ENCODE measurements around the gene OSER1.
"Not testable (repeated sequence)": the region's sequence is repeated elsewhere in the genome, so short reads cannot be mapped to it uniquely, and the experiment has no call there.

The OSER1 gene

DNA sequence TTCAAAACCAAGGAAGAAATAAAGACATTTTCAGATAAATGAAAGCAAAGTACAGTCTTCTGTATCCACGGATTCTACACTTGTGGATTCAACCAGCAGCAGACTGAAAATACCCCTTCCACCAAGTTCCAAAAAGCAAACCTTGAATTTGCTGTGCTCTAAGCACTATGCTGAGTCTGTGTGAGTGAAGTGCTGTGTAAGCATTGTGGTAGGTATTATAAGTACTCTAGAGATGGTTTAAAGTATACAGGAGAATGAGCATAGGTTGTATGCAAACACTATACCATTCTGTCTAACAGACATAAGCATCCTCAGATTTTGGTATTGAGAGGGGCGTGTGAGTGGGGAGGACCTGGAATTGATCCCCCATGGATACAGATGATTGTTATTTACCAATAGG is 9.6 kb downstream of the OSER1 start:
- Histone ChIP-seq H3K4me3 (ENCODE audit: low read length in 2 of 2) (no peak overlapping the region), H3K9me3 (ENCODE audit: control insufficient read depth in 2 of 2, low read length in 2 of 2) (no peaks in the 10 kb centered on the region), H3K27ac (ENCODE audit: low read length) (no peak overlapping the region), H3K36me3 (ENCODE audit: control insufficient read depth in 2 of 2, insufficient read depth in 2 of 2, low read length in 2 of 2) (peaks cover 36 to 40% of the 10 kb centered on the region in 2 donors), H3K27me3 (ENCODE audit: control insufficient read depth in 1 of 2, insufficient read depth in 2 of 2, low read length in 2 of 2) (no peaks in the 10 kb centered on the region), H3K4me1 (ENCODE audit: control insufficient read depth, insufficient read depth, low read length) (peaks cover 11% of the 10 kb centered on the region), H3K9ac (ENCODE audit: low read length in 2 of 2) (no peak overlapping the region)

GRCh38 chr20:44200371-44200770 is 10.2 kb downstream of the OSER1 start:
- Histone ChIP-seq H3K9ac (ENCODE audit: low read length in 2 of 2) (no peak overlapping the region), H3K27me3 (ENCODE audit: control insufficient read depth in 1 of 2, insufficient read depth in 2 of 2, low read length in 2 of 2) (no peaks in the 10 kb centered on the region), H3K4me1 (ENCODE audit: control insufficient read depth, insufficient read depth, low read length) (peaks cover 11% of the 10 kb centered on the region), H3K9me3 (ENCODE audit: control insufficient read depth in 2 of 2, low read length in 2 of 2) (no peaks in the 10 kb centered on the region), H3K27ac (ENCODE audit: low read length) (no peak overlapping the region), H3K36me3 (ENCODE audit: control insufficient read depth in 2 of 2, insufficient read depth in 2 of 2, low read length in 2 of 2) (peaks cover 35 to 38% of the 10 kb centered on the region in 2 donors), H3K4me3 (ENCODE audit: low read length in 2 of 2) (no peak overlapping the region)

- no peak overlapping the region for H3K4me3 ChIP-seq (ENCODE audit: low read length in 2 of 2)
- no peaks in the 10 kb centered on the region for H3K27me3 ChIP-seq (ENCODE audit: control insufficient read depth in 1 of 2, insufficient read depth in 2 of 2, low read length in 2 of 2)
- H3K27ac ChIP-seq (ENCODE audit: low read length), result no peak overlapping the region
- no peak overlapping the region for H3K9ac ChIP-seq (ENCODE audit: low read length in 2 of 2)
- no peaks in the 10 kb centered on the region for H3K9me3 ChIP-seq (ENCODE audit: control insufficient read depth in 2 of 2, low read length in 2 of 2)
- peaks cover 34 to 37% of the 10 kb centered on the region in 2 donors for H3K36me3 ChIP-seq (ENCODE audit: control insufficient read depth in 2 of 2, insufficient read depth in 2 of 2, low read length in 2 of 2)
- peaks cover 9% of the 10 kb centered on the region for H3K4me1 ChIP-seq (ENCODE audit: control insufficient read depth, insufficient read depth, low read length)
Observed at GRCh38 chr20:44199877-44200276, 10.7 kb downstream of the OSER1 start.

DNA sequence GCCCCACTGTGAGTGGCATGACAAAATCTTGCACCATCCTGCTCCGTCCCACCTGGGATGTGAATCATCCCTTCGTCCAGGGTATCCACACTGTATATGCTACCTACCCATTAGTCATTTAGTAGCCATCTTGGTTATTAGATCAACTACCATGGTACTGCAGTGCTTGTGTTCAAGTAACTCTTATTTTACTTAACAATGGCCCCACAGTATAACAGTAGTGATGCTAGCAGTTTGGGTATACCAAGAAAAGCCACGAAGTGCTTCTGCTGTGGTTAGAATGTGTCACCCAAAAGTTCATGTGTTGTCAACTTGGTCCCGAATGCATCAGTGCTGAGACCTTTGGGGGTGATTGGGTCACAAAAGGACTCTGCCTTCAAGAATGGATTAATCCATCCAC is 11.7 kb downstream of the OSER1 start:
- H3K27me3 ChIP-seq (ENCODE audit: control insufficient read depth in 1 of 2, insufficient read depth in 2 of 2, low read length in 2 of 2), result no peaks in the 10 kb centered on the region
- H3K4me3 ChIP-seq (ENCODE audit: low read length in 2 of 2), result no peak overlapping the region
- H3K9me3 ChIP-seq (ENCODE audit: control insufficient read depth in 2 of 2, low read length in 2 of 2), result no peaks in the 10 kb centered on the region
- peaks cover 34 to 37% of the 10 kb centered on the region in 2 donors for H3K36me3 ChIP-seq (ENCODE audit: control insufficient read depth in 2 of 2, insufficient read depth in 2 of 2, low read length in 2 of 2)
- H3K27ac ChIP-seq (ENCODE audit: low read length), result no peak overlapping the region
- H3K9ac ChIP-seq (ENCODE audit: low read length in 2 of 2), result no peak overlapping the region
- peaks cover 3% of the 10 kb centered on the region for H3K4me1 ChIP-seq (ENCODE audit: control insufficient read depth, insufficient read depth, low read length)

DNA sequence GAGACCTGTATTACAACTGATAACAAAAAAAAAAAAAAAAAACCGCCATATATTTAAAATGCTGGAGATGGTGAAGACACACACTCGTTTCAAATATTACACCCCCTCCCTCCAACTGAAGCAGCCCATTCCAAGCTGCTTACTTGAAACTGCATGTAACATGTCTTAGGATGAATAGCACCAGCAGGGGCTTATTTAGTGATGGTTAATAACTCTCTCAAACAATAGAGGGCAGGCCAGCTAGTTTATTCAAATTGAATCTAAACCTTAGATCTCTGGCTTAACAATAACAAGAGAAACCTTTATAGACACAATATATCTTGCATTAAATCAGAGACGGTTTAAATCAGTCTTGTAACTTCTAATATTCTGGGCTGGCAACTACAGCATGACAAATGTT is 14.3 kb downstream of the OSER1 start:
- H3K27me3 ChIP-seq (ENCODE audit: control insufficient read depth in 1 of 2, insufficient read depth in 2 of 2, low read length in 2 of 2), result no peaks in the 10 kb centered on the region
- H3K27ac ChIP-seq (ENCODE audit: low read length), result no peak overlapping the region
- no peak overlapping the region for H3K4me3 ChIP-seq (ENCODE audit: low read length in 2 of 2)
- H3K4me1 ChIP-seq (ENCODE audit: control insufficient read depth, insufficient read depth, low read length), result peaks cover 3% of the 10 kb centered on the region
- peaks cover 28 to 37% of the 10 kb centered on the region in 2 donors for H3K36me3 ChIP-seq (ENCODE audit: control insufficient read depth in 2 of 2, insufficient read depth in 2 of 2, low read length in 2 of 2)
- no peak overlapping the region for H3K9ac ChIP-seq (ENCODE audit: low read length in 2 of 2)
- H3K9me3 ChIP-seq (ENCODE audit: control insufficient read depth in 2 of 2, low read length in 2 of 2), result no peaks in the 10 kb centered on the region

- Histone ChIP-seq H3K36me3 (ENCODE audit: control insufficient read depth in 2 of 2, insufficient read depth in 2 of 2, low read length in 2 of 2) (peaks cover 24 to 31% of the 10 kb centered on the region in 2 donors), H3K9me3 (ENCODE audit: control insufficient read depth in 2 of 2, low read length in 2 of 2) (no peaks in the 10 kb centered on the region), H3K4me3 (ENCODE audit: low read length in 2 of 2) (no peak overlapping the region), H3K27ac (ENCODE audit: low read length) (no peak overlapping the region), H3K9ac (ENCODE audit: low read length in 2 of 2) (no peak overlapping the region), H3K4me1 (ENCODE audit: control insufficient read depth, insufficient read depth, low read length) (no peaks in the 10 kb centered on the region), H3K27me3 (ENCODE audit: control insufficient read depth in 1 of 2, insufficient read depth in 2 of 2, low read length in 2 of 2) (no peaks in the 10 kb centered on the region)
Observed at GRCh38 chr20:44195605-44196004, 15.0 kb downstream of the OSER1 start.

- Histone ChIP-seq H3K36me3 (ENCODE audit: control insufficient read depth in 2 of 2, insufficient read depth in 2 of 2, low read length in 2 of 2) (peaks cover 10 to 17% of the 10 kb centered on the region in 2 donors), H3K4me3 (ENCODE audit: low read length in 2 of 2) (no peak overlapping the region)
Observed at GRCh38 chr20:44193801-44194200, 16.8 kb downstream of the OSER1 start.

DNA sequence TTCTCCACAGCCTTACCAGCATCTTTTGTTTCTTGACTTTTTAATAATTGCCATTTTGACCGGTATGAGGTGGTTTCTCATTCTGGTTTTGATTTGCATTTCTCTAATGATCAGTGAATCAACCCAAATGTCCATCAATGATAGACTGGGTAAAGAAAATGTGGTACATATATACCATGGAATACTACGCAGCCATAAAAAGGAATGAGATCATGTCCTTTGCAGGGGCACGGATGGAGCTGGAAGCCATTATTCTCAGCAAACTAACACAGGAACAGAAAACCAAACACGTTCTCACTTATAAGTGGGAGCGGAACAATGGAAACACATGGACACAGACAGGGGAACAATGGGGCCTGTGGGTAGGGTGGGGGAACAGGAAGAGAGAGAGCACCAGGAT is 18.9 kb downstream of the OSER1 start:
- not testable (repeated sequence) for H3K4me3 ChIP-seq (ENCODE audit: low read length in 2 of 2); H3K36me3 ChIP-seq (ENCODE audit: control insufficient read depth in 2 of 2, insufficient read depth in 2 of 2, low read length in 2 of 2); H3K27ac ChIP-seq (ENCODE audit: low read length); H3K27me3 ChIP-seq (ENCODE audit: control insufficient read depth in 1 of 2, insufficient read depth in 2 of 2, low read length in 2 of 2); H3K9ac ChIP-seq (ENCODE audit: low read length in 2 of 2); H3K9me3 ChIP-seq (ENCODE audit: control insufficient read depth in 2 of 2, low read length in 2 of 2)
- H3K4me1 ChIP-seq (ENCODE audit: control insufficient read depth, insufficient read depth, low read length), result peaks cover 26% of the 10 kb centered on the region

More at GRCh38 chr20:44193801-44194200, 16.8 kb downstream of the OSER1 start:
- peaks cover 5% of the 10 kb centered on the region for H3K4me1 ChIP-seq (ENCODE audit: control insufficient read depth, insufficient read depth, low read length)
- no peaks in the 10 kb centered on the region for H3K9me3 ChIP-seq (ENCODE audit: control insufficient read depth in 2 of 2, low read length in 2 of 2)
- no peaks in the 10 kb centered on the region for H3K27me3 ChIP-seq (ENCODE audit: control insufficient read depth in 1 of 2, insufficient read depth in 2 of 2, low read length in 2 of 2)
- no peak overlapping the region for H3K27ac ChIP-seq (ENCODE audit: low read length)
- no peak overlapping the region for H3K9ac ChIP-seq (ENCODE audit: low read length in 2 of 2)

DNA sequence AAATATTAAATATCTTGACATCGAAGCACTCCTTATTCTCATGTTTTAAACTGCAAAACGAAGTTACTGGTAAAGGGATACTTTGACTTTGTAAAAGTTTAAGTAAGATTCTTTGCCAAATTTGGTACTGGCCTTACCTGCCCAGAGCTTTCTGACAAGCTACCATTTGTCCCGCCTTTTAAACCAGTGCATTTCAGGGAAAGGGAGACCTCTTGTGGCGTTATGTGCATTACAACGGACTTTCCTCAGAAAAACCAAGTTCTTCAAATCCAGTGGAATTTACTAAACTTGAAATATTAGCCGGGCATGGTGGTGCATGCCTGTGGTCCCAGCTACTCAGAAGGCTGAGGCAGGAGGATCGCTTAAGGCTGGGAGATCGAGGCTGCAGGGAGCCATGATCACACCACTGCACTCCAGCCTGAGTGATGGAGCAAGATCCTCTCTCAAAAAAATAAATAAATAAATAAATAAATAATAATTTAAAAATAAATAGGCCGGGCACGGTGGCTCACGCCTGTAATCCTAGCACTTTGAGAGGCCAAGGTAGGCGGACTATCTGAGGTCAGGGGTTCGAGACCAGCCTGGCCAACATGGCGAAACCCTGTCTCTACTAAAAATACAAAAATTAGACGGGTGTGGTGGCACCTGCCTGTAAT is 20.2 kb downstream of the OSER1 start:
- H3K36me3 ChIP-seq (ENCODE audit: control insufficient read depth in 2 of 2, insufficient read depth in 2 of 2, low read length in 2 of 2); H3K27ac ChIP-seq (ENCODE audit: low read length); H3K4me3 ChIP-seq (ENCODE audit: low read length in 2 of 2); H3K9me3 ChIP-seq (ENCODE audit: control insufficient read depth in 2 of 2, low read length in 2 of 2); H3K9ac ChIP-seq (ENCODE audit: low read length in 2 of 2); H3K27me3 ChIP-seq (ENCODE audit: control insufficient read depth in 1 of 2, insufficient read depth in 2 of 2, low read length in 2 of 2): not testable (repeated sequence)
- H3K4me1 ChIP-seq (ENCODE audit: control insufficient read depth, insufficient read depth, low read length), result peaks cover 28% of the 10 kb centered on the region

GRCh38 chr20:44188752-44189151 is 21.8 kb downstream of the OSER1 start:
- Histone ChIP-seq H3K4me3 (ENCODE audit: low read length in 2 of 2) (no peak overlapping the region), H3K27ac (ENCODE audit: low read length) (peak overlapping the region; percentile 96), H3K9ac (ENCODE audit: low read length in 2 of 2) (peak overlapping the region; percentile 55 to 89), H3K4me1 (ENCODE audit: control insufficient read depth, insufficient read depth, low read length) (peaks cover 28% of the 10 kb centered on the region), H3K27me3 (ENCODE audit: control insufficient read depth in 1 of 2, insufficient read depth in 2 of 2, low read length in 2 of 2) (no peaks in the 10 kb centered on the region), H3K9me3 (ENCODE audit: control insufficient read depth in 2 of 2, low read length in 2 of 2) (no peaks in the 10 kb centered on the region), H3K36me3 (ENCODE audit: control insufficient read depth in 2 of 2, insufficient read depth in 2 of 2, low read length in 2 of 2) (no peaks in the 10 kb centered on the region)

All from stomach smooth muscle (tissue), 2 donors.